Measurements from ENCODE around the gene TMC7. TPM values are rescaled to one million over a fixed set of nuclear protein-coding genes. Genes with fewer than 3 reads are reported as not detected.

The TMC7 gene
- total and polyA plus RNA-seq, 4 donors, result 3.1 to 6.9 (median 6.1) TPM

GRCh38 chr16:19017179-19017578, 33.4 kb downstream of the TMC7 start:
- DNase-seq (ENCODE audit: low read depth in 4 of 6, low spot score in 6 of 6), result no peak
- Histone ChIP-seq H3K4me1 (ENCODE audit: control insufficient read depth, insufficient read depth, low read length) (no peaks in the 10 kb centered on the region), H3K9me3 (ENCODE audit: control insufficient read depth, insufficient read depth, low read length) (no peaks in the 10 kb centered on the region), H3K36me3 (ENCODE audit: control insufficient read depth, insufficient read depth, low read length) (peaks cover 18% of the 10 kb centered on the region), H3K27me3 (ENCODE audit: control insufficient read depth, insufficient read depth, low read length) (no peaks in the 10 kb centered on the region), H3K27ac (ENCODE audit: low read depth, low read length) (no peak overlapping the region), H3K4me3 (ENCODE audit: low read depth, low read length) (no peak overlapping the region)

DNA sequence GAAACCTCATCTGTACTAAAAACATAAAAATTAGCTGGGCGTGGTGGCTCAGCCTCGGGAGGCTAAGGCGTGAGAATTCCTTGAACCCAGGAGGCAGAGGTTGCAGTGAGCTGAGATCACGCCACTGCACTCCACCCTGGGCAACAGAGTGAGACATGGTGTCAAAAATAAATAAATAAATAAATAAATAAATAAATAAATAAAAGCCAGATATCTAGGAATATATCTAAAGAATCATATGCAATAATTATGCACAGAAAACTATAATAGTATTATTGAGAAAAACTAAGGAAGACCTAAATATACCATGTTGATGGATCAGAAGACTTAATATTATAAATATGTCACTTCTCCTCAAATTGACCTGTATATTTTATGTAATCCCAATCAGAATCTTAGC, 37.0 kb downstream of the TMC7 start:
- H3K9me3 ChIP-seq (ENCODE audit: control insufficient read depth, insufficient read depth, low read length), result no peaks in the 10 kb centered on the region
- H3K36me3 ChIP-seq (ENCODE audit: control insufficient read depth, insufficient read depth, low read length), result peaks cover 22% of the 10 kb centered on the region
- no CpG with 5 or more reads among the region's 4 CpGs for WGBS (ENCODE audit: insufficient coverage)
- H3K4me3 ChIP-seq (ENCODE audit: low read depth, low read length), result no peak overlapping the region
- no peaks in the 10 kb centered on the region for H3K27me3 ChIP-seq (ENCODE audit: control insufficient read depth, insufficient read depth, low read length)
- DNase-seq (ENCODE audit: low read depth in 4 of 6, low spot score in 6 of 6), result no peak
- H3K4me1 ChIP-seq (ENCODE audit: control insufficient read depth, insufficient read depth, low read length), result no peaks in the 10 kb centered on the region
- H3K27ac ChIP-seq (ENCODE audit: low read depth, low read length), result no peak overlapping the region

DNA sequence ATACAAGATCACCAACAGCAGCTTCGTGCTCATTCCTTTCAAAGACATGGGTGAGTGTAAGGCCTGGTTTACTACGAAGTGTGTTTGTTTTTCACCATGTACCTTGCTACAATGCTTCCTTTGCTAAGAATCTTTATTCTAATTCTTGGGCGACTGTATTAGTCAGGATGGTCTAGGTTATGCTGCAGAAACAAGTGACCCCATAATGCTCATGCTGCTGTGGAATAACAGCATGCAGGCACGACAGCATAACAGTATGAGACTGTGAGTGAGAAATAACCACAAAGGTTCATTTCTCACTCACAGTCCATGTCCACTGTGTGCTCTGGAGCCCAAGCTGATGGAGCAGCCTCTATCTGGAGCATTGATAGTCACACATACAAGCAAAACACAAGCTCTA, 38.0 kb downstream of the TMC7 start:
- 93% methylated on average over 2 of the region's 4 CpGs for WGBS (ENCODE audit: insufficient coverage)
- no peaks in the 10 kb centered on the region for H3K4me1 ChIP-seq (ENCODE audit: control insufficient read depth, insufficient read depth, low read length)

GRCh38 chr16:19027416-19027815, 43.7 kb downstream of the TMC7 start:
- no peaks in the 10 kb centered on the region for H3K4me1 ChIP-seq (ENCODE audit: control insufficient read depth, insufficient read depth, low read length)
- no CpG with 5 or more reads among the region's 3 CpGs for WGBS (ENCODE audit: insufficient coverage)
- H3K36me3 ChIP-seq (ENCODE audit: control insufficient read depth, insufficient read depth, low read length), result peaks cover 25% of the 10 kb centered on the region

More for the DNA sequence above, 38.0 kb downstream of the TMC7 start:
- Histone ChIP-seq H3K4me3 (ENCODE audit: low read depth, low read length) (no peak overlapping the region), H3K36me3 (ENCODE audit: control insufficient read depth, insufficient read depth, low read length) (peaks cover 22% of the 10 kb centered on the region), H3K9me3 (ENCODE audit: control insufficient read depth, insufficient read depth, low read length) (no peaks in the 10 kb centered on the region), H3K27ac (ENCODE audit: low read depth, low read length) (no peak overlapping the region), H3K27me3 (ENCODE audit: control insufficient read depth, insufficient read depth, low read length) (no peaks in the 10 kb centered on the region)
- DNase-seq (ENCODE audit: low read depth in 4 of 6, low spot score in 6 of 6), result no peak

GRCh38 chr16:19029980-19030379, 46.2 kb downstream of the TMC7 start:
- H3K27me3 ChIP-seq (ENCODE audit: control insufficient read depth, insufficient read depth, low read length), result no peaks in the 10 kb centered on the region
- no peak for DNase-seq (ENCODE audit: low read depth in 4 of 6, low spot score in 6 of 6)
- H3K36me3 ChIP-seq (ENCODE audit: control insufficient read depth, insufficient read depth, low read length), result peaks cover 13% of the 10 kb centered on the region
- H3K27ac ChIP-seq (ENCODE audit: low read depth, low read length), result no peak overlapping the region
- no peaks in the 10 kb centered on the region for H3K4me1 ChIP-seq (ENCODE audit: control insufficient read depth, insufficient read depth, low read length)
- no peak overlapping the region for H3K4me3 ChIP-seq (ENCODE audit: low read depth, low read length)
- 92% methylated on average over 5 of the region's 6 CpGs for WGBS (ENCODE audit: insufficient coverage)
- no peaks in the 10 kb centered on the region for H3K9me3 ChIP-seq (ENCODE audit: control insufficient read depth, insufficient read depth, low read length)

More at GRCh38 chr16:19027416-19027815, 43.7 kb downstream of the TMC7 start:
- Histone ChIP-seq H3K9me3 (ENCODE audit: control insufficient read depth, insufficient read depth, low read length) (no peaks in the 10 kb centered on the region), H3K27me3 (ENCODE audit: control insufficient read depth, insufficient read depth, low read length) (no peaks in the 10 kb centered on the region), H3K27ac (ENCODE audit: low read depth, low read length) (no peak overlapping the region), H3K4me3 (ENCODE audit: low read depth, low read length) (no peak overlapping the region)
- no peak for DNase-seq (ENCODE audit: low read depth in 4 of 6, low spot score in 6 of 6)

DNA sequence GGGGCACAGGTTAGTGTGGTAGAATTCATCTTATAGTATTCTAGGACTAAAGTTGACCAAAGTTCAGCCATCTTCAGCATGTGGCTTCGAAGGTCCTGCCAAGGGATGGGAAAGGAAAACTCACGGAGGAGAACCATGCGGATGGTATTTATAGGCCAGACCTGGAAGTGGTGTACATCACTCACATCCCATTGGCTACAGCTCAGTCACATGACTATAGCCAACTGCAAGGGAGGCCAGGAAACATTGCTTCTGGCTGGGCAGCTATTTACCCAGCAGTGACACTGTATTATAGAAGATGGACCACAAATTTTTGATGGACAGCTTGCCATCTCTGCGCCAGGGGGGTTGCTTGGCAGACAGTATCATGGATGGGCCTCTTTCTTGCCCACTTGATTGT, 48.0 kb downstream of the TMC7 start:
- no peak for DNase-seq (ENCODE audit: low read depth in 4 of 6, low spot score in 6 of 6)
- no peaks in the 10 kb centered on the region for H3K9me3 ChIP-seq (ENCODE audit: control insufficient read depth, insufficient read depth, low read length)
- peaks cover 16% of the 10 kb centered on the region for H3K36me3 ChIP-seq (ENCODE audit: control insufficient read depth, insufficient read depth, low read length)
- H3K4me3 ChIP-seq (ENCODE audit: low read depth, low read length), result no peak overlapping the region
- H3K27ac ChIP-seq (ENCODE audit: low read depth, low read length), result no peak overlapping the region
- H3K27me3 ChIP-seq (ENCODE audit: control insufficient read depth, insufficient read depth, low read length), result no peaks in the 10 kb centered on the region
- WGBS (ENCODE audit: insufficient coverage), result 100% methylated on average over 1 of the region's 4 CpGs
- no peaks in the 10 kb centered on the region for H3K4me1 ChIP-seq (ENCODE audit: control insufficient read depth, insufficient read depth, low read length)

GRCh38 chr16:19033761-19034160, 50.0 kb downstream of the TMC7 start:
- no peaks in the 10 kb centered on the region for H3K4me1 ChIP-seq (ENCODE audit: control insufficient read depth, insufficient read depth, low read length)
- H3K4me3 ChIP-seq (ENCODE audit: low read depth, low read length), result no peak overlapping the region
- WGBS (ENCODE audit: insufficient coverage), result 86% methylated on average over 1 of the region's 1 CpG
- peaks cover 2% of the 10 kb centered on the region for H3K9me3 ChIP-seq (ENCODE audit: control insufficient read depth, insufficient read depth, low read length)
- H3K27me3 ChIP-seq (ENCODE audit: control insufficient read depth, insufficient read depth, low read length), result no peaks in the 10 kb centered on the region
- no peak for DNase-seq (ENCODE audit: low read depth in 4 of 6, low spot score in 6 of 6)
- H3K27ac ChIP-seq (ENCODE audit: low read depth, low read length), result no peak overlapping the region
- H3K36me3 ChIP-seq (ENCODE audit: control insufficient read depth, insufficient read depth, low read length), result peaks cover 16% of the 10 kb centered on the region

GRCh38 chr16:19040400-19040799, 56.7 kb downstream of the TMC7 start:
- 90% methylated on average over 1 of the region's 2 CpGs for WGBS (ENCODE audit: insufficient coverage)
- peaks cover 2% of the 10 kb centered on the region for H3K9me3 ChIP-seq (ENCODE audit: control insufficient read depth, insufficient read depth, low read length)
- H3K27me3 ChIP-seq (ENCODE audit: control insufficient read depth, insufficient read depth, low read length), result no peaks in the 10 kb centered on the region
- no peak overlapping the region for H3K4me3 ChIP-seq (ENCODE audit: low read depth, low read length)
- DNase-seq (ENCODE audit: low read depth in 4 of 6, low spot score in 6 of 6), result no peak
- no peak overlapping the region for H3K27ac ChIP-seq (ENCODE audit: low read depth, low read length)
- H3K4me1 ChIP-seq (ENCODE audit: control insufficient read depth, insufficient read depth, low read length), result no peaks in the 10 kb centered on the region
- H3K36me3 ChIP-seq (ENCODE audit: control insufficient read depth, insufficient read depth, low read length), result peaks cover 26% of the 10 kb centered on the region

- WGBS (ENCODE audit: insufficient coverage), result 91% methylated on average over 11 of the region's 11 CpGs
Observed at GRCh38 chr16:19044769-19045168, 61.0 kb downstream of the TMC7 start.

GRCh38 chr16:19046062-19046461, 62.3 kb downstream of the TMC7 start:
- Histone ChIP-seq H3K4me3 (ENCODE audit: low read depth, low read length) (no peak overlapping the region), H3K9me3 (ENCODE audit: control insufficient read depth, insufficient read depth, low read length) (no peaks in the 10 kb centered on the region), H3K27me3 (ENCODE audit: control insufficient read depth, insufficient read depth, low read length) (no peaks in the 10 kb centered on the region), H3K36me3 (ENCODE audit: control insufficient read depth, insufficient read depth, low read length) (peaks cover 27% of the 10 kb centered on the region), H3K4me1 (ENCODE audit: control insufficient read depth, insufficient read depth, low read length) (no peaks in the 10 kb centered on the region), H3K27ac (ENCODE audit: low read depth, low read length) (no peak overlapping the region)
- DNase-seq (ENCODE audit: low read depth in 4 of 6, low spot score in 6 of 6), result no peak
- 100% methylated on average over 1 of the region's 2 CpGs for whole genome bisulfite sequencing (ENCODE audit: insufficient coverage)

More at GRCh38 chr16:19044769-19045168, 61.0 kb downstream of the TMC7 start:
- Histone ChIP-seq H3K27ac (ENCODE audit: low read depth, low read length) (no peak overlapping the region), H3K36me3 (ENCODE audit: control insufficient read depth, insufficient read depth, low read length) (peaks cover 29% of the 10 kb centered on the region), H3K4me3 (ENCODE audit: low read depth, low read length) (no peak overlapping the region), H3K4me1 (ENCODE audit: control insufficient read depth, insufficient read depth, low read length) (no peaks in the 10 kb centered on the region), H3K27me3 (ENCODE audit: control insufficient read depth, insufficient read depth, low read length) (no peaks in the 10 kb centered on the region), H3K9me3 (ENCODE audit: control insufficient read depth, insufficient read depth, low read length) (no peaks in the 10 kb centered on the region)
- DNase-seq (ENCODE audit: low read depth in 4 of 6, low spot score in 6 of 6), result no peak
